Measurements from ENCODE around the gene KIRREL1.
A peak's percentile ranks its signal among the peaks of the same experiment; 100 is the strongest.

Gene KIRREL1

DNA sequence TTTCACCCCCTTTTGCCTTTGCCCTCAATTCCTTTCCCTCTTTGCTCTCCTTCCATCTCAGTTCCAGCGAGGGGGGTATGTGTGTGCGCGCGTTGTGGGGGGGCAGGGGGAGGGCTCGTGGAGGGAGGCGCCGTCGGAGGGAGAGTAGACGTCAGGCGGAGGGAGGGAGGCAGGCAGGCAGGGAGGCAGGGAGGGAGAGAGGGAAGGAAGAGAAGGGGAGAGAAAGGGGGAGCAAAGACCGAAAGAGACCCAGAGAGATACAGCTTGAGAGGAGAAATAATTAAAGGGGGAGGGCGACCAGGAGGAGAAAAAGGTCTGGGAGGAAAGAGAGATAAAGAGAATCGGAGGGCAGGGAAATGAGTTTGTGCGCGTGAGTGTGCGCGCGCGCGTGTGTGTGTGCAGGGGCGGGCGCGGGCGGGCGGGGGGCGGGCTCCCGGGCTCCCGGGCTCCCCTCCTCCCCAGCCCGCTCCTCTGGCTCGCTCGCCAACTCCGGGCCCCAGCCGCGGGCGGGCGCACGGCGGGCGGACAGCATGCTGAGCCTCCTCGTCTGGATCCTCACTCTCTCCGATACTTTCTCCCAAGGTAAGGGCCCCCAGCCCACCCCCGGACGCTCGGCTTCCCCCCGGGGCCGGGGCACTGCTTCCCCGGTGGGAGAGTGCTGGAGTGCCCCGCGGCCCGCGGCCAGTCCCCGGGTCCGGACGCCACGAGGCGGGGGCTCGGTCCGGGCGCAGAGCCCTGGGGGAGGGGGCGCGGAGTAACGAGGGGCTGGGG lies at the start of gene KIRREL1:
Gene KIRREL1, plus strand, starts transcription at position 499 of the 771 bp plus-strand sequence. Its CDS starts 32 bp downstream, at position 531.
- Histone ChIP-seq H3K4me3 (ENCODE audit: low read length) (peak within 1 kb of the TSS; percentile 87), H2AFZ (ENCODE audit: low read depth, low read length) (peak within 1 kb of the TSS; percentile 78), H3K27me3 (ENCODE audit: insufficient read depth, low read length) (peaks cover 8% of the 10 kb centered on the region), H3K9me3 (ENCODE audit: low read length) (no peaks in the 10 kb centered on the region), H3K4me1 (ENCODE audit: insufficient read depth, low read length) (peaks cover 20% of the 10 kb centered on the region), H3K36me3 (ENCODE audit: insufficient read depth, low read length) (no peaks in the 10 kb centered on the region)

DNA sequence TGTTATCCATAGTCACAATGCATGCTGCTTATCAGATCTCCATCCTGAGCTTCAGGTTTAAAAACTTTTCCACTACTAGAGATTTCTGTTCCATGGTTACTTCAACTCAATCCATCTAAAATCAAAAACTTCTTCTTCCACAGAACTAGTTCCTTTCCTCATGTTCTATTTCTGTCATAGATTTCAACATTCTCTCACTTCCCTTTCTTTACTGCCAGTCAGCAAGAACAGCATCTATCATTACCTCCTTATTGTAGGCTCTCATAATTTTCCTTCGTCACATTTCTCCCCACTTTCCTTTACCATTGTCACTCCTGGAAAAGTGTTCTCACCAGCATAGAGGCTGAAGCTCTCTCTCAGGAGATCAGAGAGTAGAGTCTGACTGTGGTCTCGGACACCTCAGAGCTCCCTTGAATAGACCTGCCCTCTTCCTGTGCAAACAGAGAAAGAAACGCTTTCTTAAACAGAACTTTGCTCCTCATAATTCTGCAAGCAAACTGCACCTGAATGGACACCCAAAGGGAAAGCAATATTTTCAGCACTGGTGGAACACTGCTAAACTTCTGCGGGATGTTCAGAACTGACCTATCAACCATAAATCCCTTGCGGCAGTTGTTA lies 48.7 kb upstream of the KIRREL1 start:
- H3K4me3 ChIP-seq (ENCODE audit: low read length): no peak overlapping the region
- no peak overlapping the region for H2AFZ ChIP-seq (ENCODE audit: low read depth, low read length)
- H3K36me3 ChIP-seq (ENCODE audit: insufficient read depth, low read length): no peaks in the 10 kb centered on the region
- peaks cover 4% of the 10 kb centered on the region for H3K4me1 ChIP-seq (ENCODE audit: insufficient read depth, low read length)
- H3K27me3 ChIP-seq (ENCODE audit: insufficient read depth, low read length): no peaks in the 10 kb centered on the region
- H3K9me3 ChIP-seq (ENCODE audit: low read length): no peaks in the 10 kb centered on the region

DNA sequence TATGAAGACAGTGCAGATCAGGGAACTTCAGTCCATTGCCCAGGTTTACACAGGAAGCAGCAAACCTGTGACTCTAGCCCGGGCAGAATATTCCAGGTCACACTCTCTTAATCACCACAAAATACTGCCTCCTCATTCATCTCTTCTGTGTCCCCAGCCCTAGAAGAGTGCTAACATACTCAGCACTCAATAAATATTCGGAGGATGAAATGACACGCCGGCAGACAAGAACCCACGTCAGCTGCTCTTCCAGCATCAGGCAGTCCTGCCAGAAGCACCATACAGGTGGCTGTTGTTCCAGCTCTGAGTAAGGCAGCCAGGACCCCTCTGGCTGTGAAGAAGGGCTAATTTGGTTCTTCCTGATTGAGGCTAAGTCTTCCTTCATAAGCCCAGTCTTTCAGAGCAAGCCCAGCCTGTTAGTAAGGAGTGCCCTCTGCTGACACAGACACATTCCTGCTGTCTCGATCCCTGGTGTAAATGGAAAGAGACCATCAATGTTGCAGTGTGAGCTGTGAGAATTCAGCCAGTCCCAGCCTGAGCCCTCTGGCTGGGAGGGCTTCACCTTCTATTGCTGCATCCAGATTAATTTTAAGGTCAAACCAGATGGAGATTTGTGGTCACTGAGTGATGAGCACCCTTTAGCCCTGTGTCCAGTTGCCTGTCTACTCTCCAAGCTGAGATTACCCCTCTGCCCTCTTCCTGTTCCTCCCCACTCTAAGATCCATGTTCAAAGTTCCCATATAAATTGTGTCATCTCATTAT lies 45.0 kb upstream of the KIRREL1 start:
- Histone ChIP-seq H3K27me3 (ENCODE audit: insufficient read depth, low read length) (no peaks in the 10 kb centered on the region), H3K4me3 (ENCODE audit: low read length) (no peak overlapping the region)

DNA sequence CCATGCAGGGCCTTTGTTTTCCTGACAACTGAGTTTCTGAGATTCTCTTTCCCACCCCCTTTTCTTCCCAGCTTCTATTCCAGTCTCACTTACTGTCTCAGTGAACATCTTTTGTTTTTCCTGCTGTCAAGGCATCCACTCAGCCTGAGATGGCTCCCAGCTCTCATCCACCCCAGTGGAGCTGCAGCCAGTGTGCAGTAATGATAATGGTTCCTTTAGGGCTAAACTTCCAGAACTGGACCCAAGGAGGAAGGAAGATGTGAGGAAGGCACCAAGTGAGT lies 44.4 kb upstream of the KIRREL1 start:
- no peak overlapping the region for H2AFZ ChIP-seq (ENCODE audit: low read depth, low read length)
- H3K4me1 ChIP-seq (ENCODE audit: insufficient read depth, low read length): peaks cover 4% of the 10 kb centered on the region
- H3K27me3 ChIP-seq (ENCODE audit: insufficient read depth, low read length): no peaks in the 10 kb centered on the region
- no peak overlapping the region for H3K4me3 ChIP-seq (ENCODE audit: low read length)
- no peaks in the 10 kb centered on the region for H3K9me3 ChIP-seq (ENCODE audit: low read length)
- H3K36me3 ChIP-seq (ENCODE audit: insufficient read depth, low read length): no peaks in the 10 kb centered on the region

More for the DNA sequence above, 45.0 kb upstream of the KIRREL1 start:
- no peak overlapping the region for H2AFZ ChIP-seq (ENCODE audit: low read depth, low read length)
- H3K4me1 ChIP-seq (ENCODE audit: insufficient read depth, low read length): peaks cover 4% of the 10 kb centered on the region
- no peaks in the 10 kb centered on the region for H3K9me3 ChIP-seq (ENCODE audit: low read length)
- H3K36me3 ChIP-seq (ENCODE audit: insufficient read depth, low read length): no peaks in the 10 kb centered on the region

GRCh38 chr1:157951230-157951629 lies 42.2 kb upstream of the KIRREL1 start:
- no peaks in the 10 kb centered on the region for H3K36me3 ChIP-seq (ENCODE audit: insufficient read depth, low read length)
- H3K9me3 ChIP-seq (ENCODE audit: low read length): no peaks in the 10 kb centered on the region
- no peak overlapping the region for H3K4me3 ChIP-seq (ENCODE audit: low read length)
- H3K4me1 ChIP-seq (ENCODE audit: insufficient read depth, low read length): peaks cover 4% of the 10 kb centered on the region
- H3K27me3 ChIP-seq (ENCODE audit: insufficient read depth, low read length): peaks cover 2% of the 10 kb centered on the region
- H2AFZ ChIP-seq (ENCODE audit: low read depth, low read length): no peak overlapping the region

GRCh38 chr1:157952601-157953000 lies 40.8 kb upstream of the KIRREL1 start:
- H3K27me3 ChIP-seq (ENCODE audit: insufficient read depth, low read length): peaks cover 2% of the 10 kb centered on the region
- no peaks in the 10 kb centered on the region for H3K36me3 ChIP-seq (ENCODE audit: insufficient read depth, low read length)
- no peak overlapping the region for H2AFZ ChIP-seq (ENCODE audit: low read depth, low read length)
- peaks cover 4% of the 10 kb centered on the region for H3K4me1 ChIP-seq (ENCODE audit: insufficient read depth, low read length)
- no peak overlapping the region for H3K4me3 ChIP-seq (ENCODE audit: low read length)
- H3K9me3 ChIP-seq (ENCODE audit: low read length): no peaks in the 10 kb centered on the region

GRCh38 chr1:157955221-157955620 lies 38.2 kb upstream of the KIRREL1 start:
- Histone ChIP-seq H3K9me3 (ENCODE audit: low read length) (no peaks in the 10 kb centered on the region), H3K36me3 (ENCODE audit: insufficient read depth, low read length) (no peaks in the 10 kb centered on the region), H2AFZ (ENCODE audit: low read depth, low read length) (no peak overlapping the region), H3K4me3 (ENCODE audit: low read length) (no peak overlapping the region), H3K4me1 (ENCODE audit: insufficient read depth, low read length) (no peaks in the 10 kb centered on the region), H3K27me3 (ENCODE audit: insufficient read depth, low read length) (peaks cover 2% of the 10 kb centered on the region)

DNA sequence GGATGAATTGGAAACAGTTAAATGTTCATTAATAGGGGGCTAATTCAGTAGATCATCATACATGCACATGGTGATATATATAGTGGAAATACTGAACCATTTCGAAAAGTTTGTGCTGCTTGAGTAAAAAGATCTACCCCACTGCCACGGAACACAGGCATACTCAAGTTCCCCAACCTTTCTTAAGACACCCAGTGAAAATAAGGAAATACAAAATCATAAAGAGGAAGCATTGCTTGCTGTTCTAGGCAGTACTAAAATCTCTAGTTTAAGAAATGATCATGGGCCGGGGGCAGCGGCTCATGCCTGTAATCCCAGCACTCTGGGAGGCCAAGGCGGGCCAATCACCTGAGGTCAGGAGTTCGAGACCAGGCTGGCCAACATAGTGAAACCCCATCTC lies 37.6 kb upstream of the KIRREL1 start:
- Histone ChIP-seq H3K27me3 (ENCODE audit: insufficient read depth, low read length) (peaks cover 2% of the 10 kb centered on the region), H2AFZ (ENCODE audit: low read depth, low read length) (no peak overlapping the region), H3K9me3 (ENCODE audit: low read length) (no peaks in the 10 kb centered on the region), H3K36me3 (ENCODE audit: insufficient read depth, low read length) (no peaks in the 10 kb centered on the region), H3K4me1 (ENCODE audit: insufficient read depth, low read length) (no peaks in the 10 kb centered on the region), H3K4me3 (ENCODE audit: low read length) (no peak overlapping the region)

GRCh38 chr1:157956732-157957131 lies 36.7 kb upstream of the KIRREL1 start:
- Histone ChIP-seq H3K27me3 (ENCODE audit: insufficient read depth, low read length) (peaks cover 2% of the 10 kb centered on the region), H3K4me3 (ENCODE audit: low read length) (no peak overlapping the region), H3K36me3 (ENCODE audit: insufficient read depth, low read length) (no peaks in the 10 kb centered on the region), H2AFZ (ENCODE audit: low read depth, low read length) (no peak overlapping the region), H3K4me1 (ENCODE audit: insufficient read depth, low read length) (peaks cover 1% of the 10 kb centered on the region), H3K9me3 (ENCODE audit: low read length) (no peaks in the 10 kb centered on the region)

DNA sequence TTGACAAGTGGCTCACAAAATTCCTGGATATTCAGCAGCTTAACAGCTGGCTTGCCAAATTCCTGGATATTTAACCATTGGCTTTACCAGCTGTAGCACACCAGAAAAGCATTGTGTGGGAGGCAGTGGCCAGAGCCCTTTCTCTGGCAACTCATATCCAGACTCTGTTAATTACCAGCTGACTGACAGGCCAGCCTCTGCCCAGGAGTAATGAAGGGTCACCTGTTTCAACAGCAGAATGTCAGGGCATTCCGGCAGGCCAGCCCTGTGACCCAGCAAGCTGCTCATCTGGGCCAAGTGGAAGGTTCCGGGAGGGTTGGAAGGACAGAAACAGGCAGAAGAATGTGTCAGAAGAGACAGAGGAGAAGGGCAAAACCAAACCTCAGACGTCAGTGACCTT lies 35.2 kb upstream of the KIRREL1 start:
- peaks cover 3% of the 10 kb centered on the region for H3K4me1 ChIP-seq (ENCODE audit: insufficient read depth, low read length)

DNA sequence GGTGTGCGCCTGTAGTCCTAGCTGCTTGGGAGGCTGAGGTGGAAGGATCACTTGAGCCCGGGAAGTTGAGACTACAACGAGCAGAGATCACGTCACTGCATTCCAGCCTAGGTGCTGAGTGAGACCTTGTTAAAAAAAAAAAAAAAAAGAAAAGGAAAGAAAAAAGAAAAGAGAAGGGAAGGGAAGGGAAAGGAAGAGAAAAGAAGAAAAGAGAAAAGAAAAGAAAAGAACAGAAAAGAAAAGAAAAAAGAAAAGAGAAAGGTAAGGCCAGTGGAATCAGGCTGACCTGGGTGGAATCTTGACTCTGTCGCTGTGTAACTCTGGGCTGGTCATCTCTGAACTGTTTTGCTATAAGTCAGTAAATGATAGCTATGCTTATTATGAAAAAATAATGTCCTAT lies 33.7 kb upstream of the KIRREL1 start:
- peaks cover 2% of the 10 kb centered on the region for H3K27me3 ChIP-seq (ENCODE audit: insufficient read depth, low read length)
- H3K4me1 ChIP-seq (ENCODE audit: insufficient read depth, low read length): peaks cover 3% of the 10 kb centered on the region
- H2AFZ ChIP-seq (ENCODE audit: low read depth, low read length): no peak overlapping the region
- H3K36me3 ChIP-seq (ENCODE audit: insufficient read depth, low read length): no peaks in the 10 kb centered on the region
- H3K9me3 ChIP-seq (ENCODE audit: low read length): no peaks in the 10 kb centered on the region
- H3K4me3 ChIP-seq (ENCODE audit: low read length): no peak overlapping the region

More for the DNA sequence above, 35.2 kb upstream of the KIRREL1 start:
- Histone ChIP-seq H3K27me3 (ENCODE audit: insufficient read depth, low read length) (peaks cover 2% of the 10 kb centered on the region), H3K36me3 (ENCODE audit: insufficient read depth, low read length) (no peaks in the 10 kb centered on the region), H3K9me3 (ENCODE audit: low read length) (no peaks in the 10 kb centered on the region), H3K4me3 (ENCODE audit: low read length) (no peak overlapping the region), H2AFZ (ENCODE audit: low read depth, low read length) (no peak overlapping the region)

DNA sequence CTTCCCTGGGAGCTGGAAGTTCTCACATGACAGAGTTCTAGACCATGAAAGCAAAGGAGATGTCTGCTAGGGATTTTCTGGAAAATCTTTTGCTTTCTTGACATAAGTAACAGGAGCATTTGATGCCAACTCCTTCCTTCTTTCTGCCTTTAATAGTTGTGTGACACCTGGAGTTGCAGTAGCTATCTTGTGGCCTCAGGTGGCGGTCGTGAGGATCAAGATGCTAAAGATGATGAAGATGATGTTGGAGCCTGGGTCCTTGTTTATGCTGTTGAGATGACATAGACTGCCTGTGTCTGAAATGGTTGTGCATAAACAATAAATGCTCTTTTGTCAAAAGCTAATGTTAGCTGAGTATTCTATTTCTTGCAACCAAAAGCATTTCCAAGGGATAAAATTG lies 32.7 kb upstream of the KIRREL1 start:
- Histone ChIP-seq H3K4me3 (ENCODE audit: low read length) (no peak overlapping the region), H3K27me3 (ENCODE audit: insufficient read depth, low read length) (no peaks in the 10 kb centered on the region), H3K36me3 (ENCODE audit: insufficient read depth, low read length) (no peaks in the 10 kb centered on the region), H3K4me1 (ENCODE audit: insufficient read depth, low read length) (peaks cover 11% of the 10 kb centered on the region), H3K9me3 (ENCODE audit: low read length) (no peaks in the 10 kb centered on the region), H2AFZ (ENCODE audit: low read depth, low read length) (no peak overlapping the region)
